ENCODE data around the gene BCL6B.

Gene BCL6B

GRCh38 chr17:7011415-7011814, 11.4 kb upstream of the BCL6B start:
- DNase-seq: no peak

- no peak for DNase-seq
Observed at GRCh38 chr17:7011942-7012254, 11.0 kb upstream of the BCL6B start.

- peak; percentile 95 for DNase-seq
Observed at GRCh38 chr17:7014261-7014994, 8.4 kb upstream of the BCL6B start.

GRCh38 chr17:7014995-7015958, 7.6 kb upstream of the BCL6B start:
- DNase-seq: no peak

- DNase-seq: no peak
Observed at GRCh38 chr17:7016418-7016817, 6.4 kb upstream of the BCL6B start.

GRCh38 chr17:7016886-7017826, 5.7 kb upstream of the BCL6B start:
- DNase-seq: no peak

GRCh38 chr17:7017827-7018200, 5.0 kb upstream of the BCL6B start:
- DNase-seq: no peak

- DNase-seq: no peak
Observed at GRCh38 chr17:7018331-7018964, 4.4 kb upstream of the BCL6B start.

GRCh38 chr17:7019367-7019766, 3.5 kb upstream of the BCL6B start:
- no peak for DNase-seq

GRCh38 chr17:7019839-7020519, 2.9 kb upstream of the BCL6B start:
- peak; percentile 56 for DNase-seq

- DNase-seq: no peak
Observed at GRCh38 chr17:7020894-7021664, 1.8 kb upstream of the BCL6B start.

GRCh38 chr17:7021993-7022778, 664 bp upstream of the BCL6B start:
- peak; percentile 81 for DNase-seq

- DNase-seq: no peak
Observed at GRCh38 chr17:7023576-7024401, 939 bp downstream of the BCL6B start.

- DNase-seq: no peak
Observed at GRCh38 chr17:7024402-7024785, 1.5 kb downstream of the BCL6B start.

GRCh38 chr17:7025245-7025644, 2.4 kb downstream of the BCL6B start:
- DNase-seq: no peak

- no peak for DNase-seq
Observed at GRCh38 chr17:7026471-7027115, 3.7 kb downstream of the BCL6B start.

GRCh38 chr17:7027335-7027734, 4.5 kb downstream of the BCL6B start:
- DNase-seq: no peak

GRCh38 chr17:7029096-7029495, 6.2 kb downstream of the BCL6B start:
- DNase-seq: no peak

- DNase-seq: no peak
Observed at GRCh38 chr17:7029659-7030058, 6.8 kb downstream of the BCL6B start.

All from DMS79 treated with DMSO at 0.1 percent for 48 hours (cell line).